ENCODE data around the gene TWF2.

The TWF2 gene

DNA sequence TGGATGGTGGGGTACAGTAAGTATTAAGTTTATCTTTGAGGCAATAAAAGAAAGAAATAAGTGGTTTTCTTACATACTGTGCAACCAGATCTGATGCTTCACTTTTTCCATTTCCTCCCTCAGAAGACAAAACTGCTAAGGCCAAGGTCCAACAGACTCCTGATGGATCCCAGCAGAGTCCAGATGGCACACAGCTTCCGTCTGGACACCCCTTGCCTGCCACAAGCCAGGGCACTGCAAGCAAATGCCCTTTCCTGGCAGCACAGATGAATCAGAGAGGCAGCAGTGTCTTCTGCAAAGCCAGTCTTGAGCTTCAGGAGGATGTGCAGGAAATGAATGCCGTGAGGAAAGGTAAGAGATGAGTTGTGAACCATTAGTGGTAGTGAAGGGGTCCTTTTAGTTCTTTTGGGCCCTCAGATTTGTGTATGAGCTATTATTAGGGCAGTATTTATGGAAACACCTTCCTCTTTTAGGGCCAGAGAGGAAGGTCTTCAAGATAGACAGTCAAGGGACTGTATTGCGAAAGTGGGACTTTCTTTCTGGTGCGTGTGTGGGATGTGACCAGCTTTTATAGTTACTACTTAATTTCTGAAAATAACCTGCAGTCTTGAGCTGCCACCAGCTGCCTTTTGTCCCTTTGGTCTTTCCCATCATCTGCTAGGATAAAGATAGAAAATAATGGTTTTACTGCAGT, 36.4 kb downstream of the TWF2 start:
- no peak for DNase-seq (ENCODE audit: low read depth in 2 of 2)

DNA sequence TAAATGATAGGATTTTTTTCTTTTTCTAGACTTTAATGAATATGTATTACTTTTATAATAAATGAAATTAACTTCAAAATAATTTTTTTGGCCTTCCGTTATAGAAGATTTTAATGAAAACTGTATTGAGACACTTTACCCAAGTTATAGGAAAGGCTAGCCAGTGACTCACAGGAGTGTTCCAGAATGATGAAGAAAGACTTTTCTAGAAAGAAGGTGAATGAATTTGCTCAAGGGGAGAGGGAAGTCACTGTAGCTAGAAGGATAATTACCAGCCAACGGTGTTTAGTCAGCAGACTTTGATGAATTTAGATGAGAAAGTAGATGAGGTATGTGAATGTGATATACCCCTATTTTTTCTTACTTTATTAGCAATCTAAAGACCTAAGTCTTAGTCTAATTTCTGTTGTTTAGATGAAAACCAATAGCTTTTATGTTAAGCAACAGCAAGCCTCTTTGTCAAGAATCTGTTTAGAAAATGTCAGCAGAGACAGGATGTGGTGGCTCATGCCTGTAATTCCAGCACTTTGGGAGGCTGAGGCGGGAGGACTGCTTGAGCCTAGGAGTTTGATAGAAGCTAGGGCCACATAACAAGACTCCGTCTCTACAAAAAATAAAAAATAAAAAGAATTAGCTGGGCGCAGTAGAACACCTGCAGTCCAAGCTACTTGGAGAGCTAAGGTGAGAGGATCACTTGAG, 37.8 kb downstream of the TWF2 start:
- no peak for DNase-seq (ENCODE audit: low read depth in 2 of 2)

DNA sequence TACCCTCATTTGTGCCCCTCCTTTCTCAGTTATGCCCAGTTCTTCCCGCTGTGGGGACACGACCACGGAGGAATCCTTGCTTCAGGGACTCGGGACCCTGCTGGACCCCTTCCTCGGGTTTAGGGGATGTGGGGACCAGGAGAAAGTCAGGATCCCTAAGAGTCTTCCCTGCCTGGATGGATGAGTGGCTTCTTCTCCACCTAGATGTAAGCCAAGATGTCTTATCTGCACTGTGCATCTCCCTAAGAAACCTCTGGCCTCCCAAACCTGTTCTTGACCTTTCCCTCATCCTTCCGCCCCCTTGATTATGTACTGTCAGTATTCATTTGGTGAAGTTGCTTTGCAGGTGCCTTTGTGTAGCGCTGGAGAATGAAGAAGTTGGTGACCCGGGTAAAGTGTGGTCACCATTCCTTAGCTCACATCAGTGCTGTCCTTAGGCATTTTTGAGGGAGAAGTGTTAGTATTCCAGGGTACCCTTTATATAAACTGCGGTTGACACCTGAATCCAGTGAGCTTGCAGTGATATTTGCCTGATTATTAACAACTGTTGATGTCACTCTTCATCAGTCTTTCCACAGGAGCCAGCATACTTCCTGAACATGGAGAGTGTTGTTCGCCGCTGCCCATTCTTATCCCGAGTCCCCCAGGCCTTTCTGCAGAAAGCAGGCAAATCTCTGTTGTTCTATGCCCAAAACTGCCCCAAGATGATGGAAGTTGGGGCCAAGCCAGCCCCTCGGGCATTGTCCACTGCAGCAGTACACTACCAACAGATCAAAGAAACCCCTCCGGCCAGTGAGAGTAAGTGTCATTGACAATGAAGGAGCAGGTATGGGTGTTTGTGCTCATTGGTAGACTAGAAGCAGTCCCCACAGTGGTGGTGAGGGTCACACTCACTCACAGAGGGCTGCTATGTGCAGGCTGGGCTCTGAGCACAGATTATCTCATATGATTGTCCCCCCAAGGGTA, 40.0 kb downstream of the TWF2 start:
- DNase-seq (ENCODE audit: low read depth in 2 of 2) = no peak

DNA sequence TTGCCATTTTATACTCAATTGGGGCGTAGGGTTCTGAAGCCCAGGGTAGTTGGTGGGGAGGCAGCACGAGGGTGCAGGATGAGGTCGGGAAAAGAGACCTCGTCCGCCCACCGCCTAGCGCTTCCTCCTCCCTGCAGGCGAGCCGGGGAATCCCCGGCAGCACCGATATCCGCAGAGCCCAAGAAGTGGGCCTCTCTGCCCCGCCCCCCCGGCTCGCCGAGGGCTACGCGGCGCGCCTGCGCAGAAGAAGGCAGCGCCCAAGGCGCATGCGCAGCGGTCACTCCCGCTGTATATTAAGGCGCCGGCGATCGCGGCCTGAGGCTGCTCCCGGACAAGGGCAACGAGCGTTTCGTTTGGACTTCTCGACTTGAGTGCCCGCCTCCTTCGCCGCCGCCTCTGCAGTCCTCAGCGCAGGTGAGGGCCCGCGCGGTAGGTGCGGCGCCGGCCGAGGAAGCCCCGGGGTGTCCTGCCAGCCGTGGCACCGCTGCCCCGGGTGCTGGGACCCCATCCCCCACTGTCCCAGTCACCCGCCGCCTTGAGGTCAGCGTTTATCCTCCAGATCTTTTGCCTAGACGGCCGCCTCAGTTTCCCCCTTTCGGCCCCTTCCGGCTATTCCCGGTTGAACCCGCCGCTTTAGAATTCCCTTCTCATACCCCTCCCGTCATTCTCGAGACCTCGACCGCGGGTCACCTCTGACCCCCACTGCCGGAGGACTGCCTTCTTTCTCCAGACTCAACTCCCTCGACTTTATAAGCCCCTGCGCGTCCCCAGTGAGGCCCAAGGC, 40.9 kb downstream of the TWF2 start, which contains the start of gene ALAS1:
TSS of gene ALAS1 (plus strand) at position 319 of the 784 bp plus-strand sequence. CDS start 1,082 bp downstream, outside the sequence.
- DNase-seq (ENCODE audit: low read depth in 2 of 2) = peak; percentile 85 to 92

DNA sequence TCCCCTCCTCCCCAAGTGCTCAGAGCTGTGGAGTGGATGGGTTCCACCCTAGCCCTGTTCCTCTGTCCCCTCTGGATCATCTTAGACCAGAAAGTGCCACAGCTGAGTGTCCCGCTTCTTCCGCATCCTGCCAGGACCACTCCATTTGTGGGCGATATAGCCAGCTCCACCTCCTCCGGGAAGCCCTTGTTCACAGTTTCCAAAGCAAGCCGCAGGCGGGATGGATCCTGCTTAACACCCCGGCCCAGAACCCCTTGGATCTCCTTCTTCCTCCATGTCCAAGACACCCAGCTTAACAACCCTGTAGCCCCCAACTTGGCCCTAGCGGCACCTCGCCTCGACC, 41.5 kb downstream of the TWF2 start:
- no peak for DNase-seq (ENCODE audit: low read depth in 2 of 2)

DNA sequence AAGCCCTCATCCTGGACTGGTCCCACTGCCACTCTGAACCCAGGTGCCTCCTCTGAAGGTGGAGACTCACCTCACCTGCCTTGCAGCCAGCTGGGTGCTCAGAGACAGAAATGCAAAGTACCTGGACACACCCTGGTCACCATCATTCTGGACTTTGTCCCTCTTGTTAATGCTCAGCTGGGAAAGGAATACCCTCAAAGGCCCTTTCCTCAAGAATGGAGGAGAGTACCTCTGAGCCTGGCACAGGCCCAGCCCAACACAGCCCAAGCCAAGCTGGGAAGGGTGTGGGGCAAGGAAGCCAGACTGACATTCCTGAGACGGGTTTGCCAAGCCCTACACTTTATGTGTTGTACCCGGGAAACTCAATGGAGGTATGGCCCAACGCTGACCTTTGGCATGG, 42.0 kb downstream of the TWF2 start:
- DNase-seq (ENCODE audit: low read depth in 2 of 2) = no peak

DNA sequence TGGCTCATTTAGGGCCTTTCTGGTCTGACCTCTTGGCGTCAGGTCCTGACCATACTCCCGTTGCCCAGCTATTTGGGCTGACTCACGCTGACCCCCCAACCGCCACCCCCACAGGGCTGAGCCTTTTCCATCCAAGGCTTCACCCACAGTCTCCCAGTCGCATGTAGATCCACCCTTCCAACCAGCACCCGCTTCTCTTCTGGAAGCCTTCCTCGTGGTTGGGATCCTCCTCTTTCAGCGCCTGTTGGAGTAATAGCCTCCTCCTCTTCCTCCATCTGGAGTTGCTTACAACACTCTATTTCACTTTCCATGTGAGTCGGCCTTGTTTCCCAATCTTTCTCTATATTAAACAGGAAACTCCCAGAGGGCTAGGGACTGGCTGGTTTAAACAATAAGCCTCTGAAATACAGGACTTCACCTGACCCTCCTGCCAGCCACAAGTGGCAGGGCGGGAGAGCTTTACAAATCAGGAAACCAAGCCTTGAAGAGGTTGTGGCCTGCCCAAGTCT, 43.1 kb downstream of the TWF2 start:
- no peak for DNase-seq (ENCODE audit: low read depth in 2 of 2)

DNA sequence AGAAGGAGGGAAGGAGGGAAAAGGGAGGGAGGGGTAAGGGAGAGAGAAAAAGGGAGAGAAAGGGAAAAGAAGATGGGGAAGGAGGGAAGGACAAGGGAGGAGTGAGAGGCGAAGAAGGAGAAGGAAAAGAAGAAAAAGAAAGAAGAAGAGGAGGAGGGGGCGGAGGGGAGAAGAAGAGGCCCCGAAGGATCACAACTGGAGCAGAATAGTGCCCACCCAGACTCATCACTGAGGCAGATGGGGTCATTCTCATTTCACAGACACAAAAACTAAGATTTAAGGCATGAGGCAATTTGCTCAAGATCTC, 43.7 kb downstream of the TWF2 start:
- DNase-seq (ENCODE audit: low read depth in 2 of 2) = no peak

DNA sequence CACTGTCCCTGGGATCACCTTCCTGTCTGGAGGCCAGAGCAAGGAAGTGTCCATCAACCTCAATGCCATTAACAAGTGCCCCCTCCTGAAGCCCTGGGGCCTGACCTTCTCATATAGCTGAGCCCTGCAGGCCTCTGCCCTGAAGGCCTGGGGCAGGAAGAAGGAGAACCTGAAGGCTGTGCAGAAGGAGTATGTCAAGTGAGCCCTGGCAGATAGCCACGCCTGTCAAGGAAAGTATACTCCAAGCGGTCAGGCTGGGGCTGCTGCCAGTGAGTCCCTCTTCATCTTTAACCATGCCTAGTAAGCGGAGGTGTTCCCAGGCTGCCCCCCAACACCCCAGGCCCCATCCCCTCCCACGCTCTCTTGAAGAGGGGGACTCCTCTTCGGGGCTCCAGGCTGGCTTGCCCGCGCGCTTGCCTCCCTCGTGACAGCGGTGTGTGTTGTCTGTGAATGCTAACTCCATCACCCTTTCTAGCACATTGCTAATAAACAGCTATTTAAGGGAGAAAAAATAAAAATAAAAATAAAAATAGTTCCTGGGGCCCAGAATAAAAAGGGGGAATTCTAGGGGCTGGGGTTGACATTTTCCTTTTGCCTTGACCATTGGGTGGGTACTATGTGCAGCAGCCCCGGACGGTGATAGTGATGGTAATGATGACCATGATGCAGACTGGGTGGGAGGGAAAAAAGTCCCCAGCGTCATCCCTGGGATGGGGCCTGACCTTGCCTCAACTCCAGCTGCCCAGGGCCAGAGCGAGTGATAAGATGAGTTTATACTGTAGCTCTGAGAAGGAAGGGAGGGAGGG, 44.3 kb downstream of the TWF2 start:
- DNase-seq (ENCODE audit: low read depth in 2 of 2) = no peak

DNA sequence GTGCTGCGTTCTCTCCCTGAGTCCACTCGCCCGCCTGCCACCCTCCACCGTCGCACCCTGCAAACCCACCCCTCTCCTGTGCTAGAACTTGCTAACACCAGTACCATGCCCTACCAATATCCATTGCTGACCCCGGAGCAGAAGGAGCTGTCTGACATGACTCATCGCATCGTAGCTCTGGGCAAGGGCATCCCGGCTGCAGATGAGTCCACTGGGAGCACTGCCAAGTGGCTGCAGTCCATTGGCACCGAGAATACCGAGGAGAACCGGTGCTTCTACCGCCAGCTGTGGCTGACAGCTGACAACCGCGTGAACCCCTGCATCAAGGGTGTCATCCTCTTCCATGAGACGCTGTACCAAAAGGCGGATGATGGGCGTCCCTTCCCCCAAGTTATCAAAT, 45.9 kb downstream of the TWF2 start:
- DNase-seq (ENCODE audit: low read depth in 2 of 2) = no peak

DNA sequence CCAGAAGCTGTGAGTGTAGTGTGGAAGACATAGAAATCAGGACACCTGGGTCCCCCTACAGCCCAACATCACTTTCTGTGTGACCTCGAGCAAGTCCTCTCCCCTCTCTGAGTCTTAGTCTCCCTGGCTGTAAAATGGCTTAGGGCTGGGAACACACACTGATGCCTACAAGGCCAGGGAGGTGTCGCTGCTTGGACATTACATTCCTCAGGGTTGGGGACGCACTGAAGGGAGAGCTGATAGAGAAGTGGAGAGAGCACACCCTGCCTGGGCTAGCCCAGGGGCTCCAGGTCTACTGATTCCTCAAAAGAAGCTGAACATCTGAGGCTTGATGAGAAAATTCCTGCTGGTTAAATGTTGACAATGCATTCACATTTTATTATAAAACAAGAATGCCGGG, 47.3 kb downstream of the TWF2 start:
- no peak for DNase-seq (ENCODE audit: low read depth in 2 of 2)

DNA sequence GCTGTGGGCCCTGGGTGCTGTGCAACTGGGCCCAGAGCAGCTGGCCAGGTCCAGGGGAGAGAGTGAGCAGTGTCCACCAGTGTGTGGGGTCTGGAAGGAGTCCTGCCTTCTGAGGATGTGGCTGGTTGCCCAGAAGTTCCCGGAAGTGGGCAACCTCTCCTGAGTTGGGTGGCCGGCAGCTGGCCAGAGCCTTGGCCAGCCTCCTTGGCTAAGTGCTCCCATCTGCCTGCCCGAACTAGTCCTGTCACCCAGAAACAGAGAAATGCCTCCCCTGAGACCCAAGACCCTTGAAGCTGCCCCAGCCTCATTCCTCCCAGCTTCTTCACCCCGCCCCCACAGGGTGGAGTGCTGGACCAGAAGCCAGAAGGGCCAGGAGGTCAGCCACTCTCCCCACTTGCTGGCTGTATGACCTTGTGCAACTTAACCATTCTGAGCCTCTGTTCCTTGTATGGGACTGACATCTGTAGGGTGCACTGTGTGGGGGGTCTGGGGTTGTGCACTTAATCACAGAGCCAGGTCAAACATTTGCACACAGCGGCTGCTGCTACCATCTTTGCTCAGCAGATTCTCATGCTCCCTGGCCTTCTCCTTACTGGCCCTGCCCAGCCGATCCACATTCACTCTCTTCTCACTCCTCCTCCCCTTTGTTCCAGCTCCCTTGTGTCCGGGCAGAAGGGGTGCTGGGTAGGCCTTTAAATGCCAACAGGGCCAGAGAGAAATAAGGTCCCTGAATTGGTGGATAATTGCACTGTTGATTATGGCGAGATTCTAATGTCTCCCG, 48.5 kb downstream of the TWF2 start:
- DNase-seq (ENCODE audit: low read depth in 2 of 2) = no peak

DNA sequence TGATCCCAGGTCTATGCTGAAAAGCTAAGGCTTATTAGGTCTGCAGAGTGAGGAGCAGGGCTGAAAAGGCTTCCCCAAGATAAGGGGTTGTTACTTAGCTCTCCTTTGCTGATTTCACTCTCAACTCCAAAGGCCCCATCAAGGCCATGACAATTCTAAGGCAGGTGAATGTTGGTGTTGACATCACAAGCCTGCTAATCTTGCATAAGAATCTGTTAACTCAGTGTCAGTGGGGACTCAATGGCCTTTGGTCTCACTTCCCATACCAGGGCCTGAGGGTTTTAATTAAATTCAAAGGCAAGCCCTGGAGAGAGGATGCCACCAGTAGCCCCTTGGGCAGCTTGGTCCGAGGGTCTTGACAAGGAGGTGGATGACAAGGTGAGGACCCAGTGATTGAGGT, 50.4 kb downstream of the TWF2 start:
- DNase-seq (ENCODE audit: low read depth in 2 of 2) = no peak

DNA sequence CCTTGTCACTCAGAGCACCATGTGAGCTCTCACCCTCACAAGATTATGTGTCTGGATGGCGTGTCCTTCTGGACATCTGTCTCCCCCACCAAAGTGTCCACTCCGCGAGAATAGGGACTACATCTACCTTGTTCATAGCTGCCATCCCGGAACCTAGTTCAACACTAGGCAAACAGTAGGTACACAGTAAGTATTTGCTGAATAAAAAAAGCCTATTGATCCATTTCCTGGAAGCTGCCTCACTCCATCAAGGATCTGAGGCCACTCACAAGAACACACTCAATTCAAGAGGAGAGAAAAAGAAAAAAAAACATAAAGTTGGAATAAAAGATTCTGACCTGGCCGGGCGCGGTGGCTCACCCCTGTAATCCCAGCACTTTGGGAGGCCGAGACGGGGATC, 52.2 kb downstream of the TWF2 start:
- DNase-seq (ENCODE audit: low read depth in 2 of 2) = no peak

DNA sequence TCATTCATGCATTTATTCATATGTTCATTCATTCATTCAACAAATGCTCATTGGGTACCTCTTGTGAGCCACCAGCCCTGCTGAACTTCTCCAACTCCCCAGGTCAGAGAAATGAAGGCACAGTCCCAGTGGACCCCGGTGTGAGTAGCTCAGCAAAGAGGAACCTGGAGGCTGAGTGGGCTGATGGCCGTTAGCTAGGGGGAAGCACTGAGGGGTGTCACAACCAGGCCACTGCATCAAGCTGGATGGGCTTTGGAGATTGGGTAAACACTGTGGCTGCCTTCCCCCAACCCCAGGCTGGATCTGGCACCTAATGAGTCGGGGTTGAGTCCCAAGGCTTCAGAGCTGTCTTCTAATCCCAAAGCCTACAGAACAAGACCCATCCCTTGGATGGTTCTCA, 53.1 kb downstream of the TWF2 start:
- DNase-seq (ENCODE audit: low read depth in 2 of 2) = no peak

DNA sequence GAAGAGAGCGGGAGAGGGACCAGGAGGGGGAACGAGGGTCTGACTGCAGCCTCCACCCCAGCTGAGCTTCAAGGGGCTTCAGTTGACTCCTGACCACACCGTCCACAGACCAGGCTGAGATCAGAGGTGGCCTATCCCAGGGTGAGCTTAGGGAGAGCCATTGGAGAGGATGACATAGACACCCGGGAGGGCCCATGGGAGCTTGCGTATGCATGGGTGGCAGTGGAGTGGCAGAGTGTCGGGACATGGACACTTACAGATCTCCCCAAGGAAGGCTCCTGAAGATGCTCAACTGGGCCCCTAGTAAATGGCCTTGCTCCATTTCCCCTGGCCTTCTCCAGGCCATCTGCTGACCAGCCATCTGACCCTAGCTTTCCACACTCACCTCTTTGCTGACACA, 53.6 kb downstream of the TWF2 start:
- DNase-seq (ENCODE audit: low read depth in 2 of 2) = no peak

DNA sequence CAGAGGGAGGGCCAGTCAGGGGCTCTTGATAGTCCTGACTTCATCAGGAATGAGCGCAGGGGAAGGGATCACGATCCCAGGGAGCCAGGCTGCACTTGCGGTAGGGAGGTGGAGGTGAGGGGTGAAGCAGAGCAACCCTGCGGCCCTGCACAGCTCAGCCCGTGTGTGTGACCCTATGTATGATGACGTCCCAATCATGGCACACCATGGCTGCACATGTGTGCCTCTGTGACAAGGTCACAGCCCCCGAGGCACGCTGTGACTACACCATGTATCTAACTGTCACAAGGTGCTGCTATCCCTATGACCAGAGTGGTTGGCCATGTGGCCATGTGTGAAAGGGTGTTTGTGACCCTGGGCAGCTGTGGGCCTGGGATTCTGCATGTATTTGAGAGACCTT, 54.3 kb downstream of the TWF2 start:
- no peak for DNase-seq (ENCODE audit: low read depth in 2 of 2)

DNA sequence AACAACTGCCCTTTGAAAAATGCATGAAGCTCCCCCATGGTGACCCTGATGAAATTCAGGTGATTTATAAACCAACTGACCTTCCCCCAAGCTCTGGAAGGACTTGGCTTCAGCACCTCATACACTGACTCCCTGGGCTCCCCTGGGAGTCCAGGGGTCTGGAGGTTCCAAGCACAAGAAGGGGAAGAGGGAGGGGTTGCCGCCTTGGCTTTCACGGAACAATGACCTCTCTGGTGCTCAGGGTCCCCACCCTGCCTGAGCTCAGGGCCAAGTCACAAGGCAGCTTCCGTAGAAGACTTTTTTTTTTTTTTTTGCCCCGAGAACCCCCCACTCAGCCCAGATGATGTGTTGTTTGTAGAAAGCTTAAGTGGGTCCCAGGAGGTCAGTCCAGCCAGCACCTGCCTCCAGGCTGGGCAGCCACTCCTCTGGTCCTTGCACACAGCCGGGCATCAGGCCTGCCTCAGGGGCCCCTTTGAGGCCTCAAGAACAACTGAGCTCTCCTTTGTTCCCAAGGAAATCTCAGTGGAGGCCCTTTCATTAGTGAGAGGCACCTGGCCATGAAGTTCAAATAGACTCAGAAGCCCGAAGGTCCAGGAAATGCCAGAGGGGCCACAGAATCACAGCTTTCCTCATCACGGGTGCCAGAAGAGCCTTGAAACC, 55.0 kb downstream of the TWF2 start:
- no peak for DNase-seq (ENCODE audit: low read depth in 2 of 2)

DNA sequence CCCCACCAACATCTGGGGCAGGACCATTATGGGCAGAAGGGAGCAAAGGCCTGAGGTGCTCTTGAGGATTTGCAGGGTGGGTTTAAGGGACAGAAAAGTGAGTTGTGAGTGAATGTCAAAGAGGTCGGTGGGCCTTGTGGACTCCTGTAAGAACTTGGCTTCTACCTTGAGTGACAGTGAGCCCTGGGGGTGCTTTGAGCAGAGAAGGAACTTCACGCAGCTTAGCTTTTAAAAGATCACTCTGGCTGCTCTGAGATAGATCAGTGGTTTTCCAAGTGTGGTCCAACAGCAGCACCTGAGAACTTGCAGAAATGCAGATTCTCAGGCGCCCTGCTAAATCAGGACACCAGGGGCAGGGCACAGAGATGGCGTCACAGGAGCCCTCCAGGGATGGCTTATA, 56.3 kb downstream of the TWF2 start:
- DNase-seq (ENCODE audit: low read depth in 2 of 2) = no peak

DNA sequence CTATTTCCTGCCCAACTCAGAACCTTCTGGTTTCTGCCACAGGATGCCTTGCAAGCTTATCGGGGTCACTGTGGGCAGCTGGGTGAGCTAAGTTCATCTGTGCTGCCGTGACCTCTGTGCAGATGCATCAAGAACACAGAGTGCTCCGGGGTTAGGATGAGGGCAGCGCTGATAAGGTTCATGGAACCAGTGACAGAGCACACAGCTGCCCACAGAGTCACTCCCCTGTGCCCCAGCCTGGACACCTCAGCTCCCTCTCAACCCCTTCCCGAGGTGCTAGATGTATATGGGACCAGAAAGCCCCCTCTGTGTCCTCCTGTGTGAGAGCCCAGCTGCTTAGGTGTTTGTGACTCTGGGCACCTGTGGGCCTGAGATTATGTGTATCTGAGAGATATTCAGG, 56.8 kb downstream of the TWF2 start:
- no peak for DNase-seq (ENCODE audit: low read depth in 2 of 2)

All from stimulated activated CD8-positive, alpha-beta memory T cell treated with anti-CD3 and anti-CD28 coated beads, Interleukin-7, amount 100 ng/mL, for 1 hour (primary cell).